ENCODE data around the gene CHST7.

CHST7 gene

GRCh38 chrX:46582966-46583365 is 9.4 kb downstream of the CHST7 start:
- Histone ChIP-seq H3K4me1 (ENCODE audit: control insufficient read depth in 2 of 2, insufficient read depth in 2 of 2, low read length in 2 of 2) (peaks cover 0 to 2% of the 10 kb centered on the region in 2 donors), H3K9ac (ENCODE audit: low read depth in 1 of 2, low read length in 2 of 2) (no peak overlapping the region), H3K9me3 (ENCODE audit: control insufficient read depth in 2 of 2, low read length in 2 of 2) (no peaks in the 10 kb centered on the region), H3K27me3 (ENCODE audit: control insufficient read depth in 2 of 2, insufficient read depth in 2 of 2, low read length in 2 of 2) (no peaks in the 10 kb centered on the region), H3K4me3 (ENCODE audit: low read length in 2 of 2) (no peak overlapping the region), H3K27ac (ENCODE audit: low read depth in 2 of 2, low read length in 2 of 2) (no peak overlapping the region), H3K36me3 (ENCODE audit: control insufficient read depth in 2 of 2, insufficient read depth in 2 of 2, low read length in 2 of 2) (no peaks in the 10 kb centered on the region)

DNA sequence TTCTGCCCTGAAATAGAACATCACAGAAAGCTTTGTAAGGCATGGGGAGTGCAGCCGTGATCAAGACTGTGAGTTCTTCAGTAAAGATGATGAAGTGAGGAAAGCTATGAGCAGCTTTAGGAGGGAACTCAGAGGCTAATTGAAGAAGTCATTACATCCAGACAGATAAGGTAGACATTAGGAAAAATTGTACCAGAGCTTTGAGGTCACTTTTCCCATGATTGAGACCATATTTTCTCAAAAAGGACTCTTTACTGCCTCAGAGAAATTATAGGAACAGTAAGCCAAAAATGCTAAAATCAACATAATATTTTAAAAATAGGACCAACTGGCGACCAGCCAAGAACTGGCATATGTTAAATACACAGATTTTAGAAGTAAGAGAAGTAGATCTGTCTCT is 11.2 kb downstream of the CHST7 start:
- H3K27ac ChIP-seq (ENCODE audit: low read depth in 2 of 2, low read length in 2 of 2), result no peak overlapping the region
- H3K4me3 ChIP-seq (ENCODE audit: low read length in 2 of 2), result no peak overlapping the region
- no peak overlapping the region for H3K9ac ChIP-seq (ENCODE audit: low read depth in 1 of 2, low read length in 2 of 2)
- H3K36me3 ChIP-seq (ENCODE audit: control insufficient read depth in 2 of 2, insufficient read depth in 2 of 2, low read length in 2 of 2), result no peaks in the 10 kb centered on the region
- H3K4me1 ChIP-seq (ENCODE audit: control insufficient read depth in 2 of 2, insufficient read depth in 2 of 2, low read length in 2 of 2), result peaks cover 0 to 2% of the 10 kb centered on the region in 2 donors
- H3K27me3 ChIP-seq (ENCODE audit: control insufficient read depth in 2 of 2, insufficient read depth in 2 of 2, low read length in 2 of 2), result no peaks in the 10 kb centered on the region
- H3K9me3 ChIP-seq (ENCODE audit: control insufficient read depth in 2 of 2, low read length in 2 of 2), result no peaks in the 10 kb centered on the region

DNA sequence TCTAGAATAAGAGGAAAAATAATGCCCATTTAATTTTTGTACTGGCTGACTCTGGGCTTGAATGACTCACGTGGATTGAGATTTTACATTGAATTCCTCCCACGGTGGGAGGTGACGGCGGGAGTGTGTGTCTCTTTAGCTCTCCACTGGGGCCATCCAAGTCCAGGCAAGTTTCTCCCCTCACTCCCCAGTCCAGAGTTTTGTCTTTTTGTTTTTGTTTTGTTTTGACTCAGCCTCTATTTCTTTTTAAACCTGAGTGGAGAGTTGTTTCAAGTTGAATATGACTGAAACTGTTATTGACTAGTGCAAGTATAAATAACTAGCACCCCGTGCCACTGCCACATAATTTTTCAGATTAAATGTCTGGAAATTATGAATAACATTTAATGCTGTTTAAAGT is 13.6 kb downstream of the CHST7 start:
- Histone ChIP-seq H3K27me3 (ENCODE audit: control insufficient read depth in 2 of 2, insufficient read depth in 2 of 2, low read length in 2 of 2) (no peaks in the 10 kb centered on the region), H3K27ac (ENCODE audit: low read depth in 2 of 2, low read length in 2 of 2) (no peak overlapping the region)

DNA sequence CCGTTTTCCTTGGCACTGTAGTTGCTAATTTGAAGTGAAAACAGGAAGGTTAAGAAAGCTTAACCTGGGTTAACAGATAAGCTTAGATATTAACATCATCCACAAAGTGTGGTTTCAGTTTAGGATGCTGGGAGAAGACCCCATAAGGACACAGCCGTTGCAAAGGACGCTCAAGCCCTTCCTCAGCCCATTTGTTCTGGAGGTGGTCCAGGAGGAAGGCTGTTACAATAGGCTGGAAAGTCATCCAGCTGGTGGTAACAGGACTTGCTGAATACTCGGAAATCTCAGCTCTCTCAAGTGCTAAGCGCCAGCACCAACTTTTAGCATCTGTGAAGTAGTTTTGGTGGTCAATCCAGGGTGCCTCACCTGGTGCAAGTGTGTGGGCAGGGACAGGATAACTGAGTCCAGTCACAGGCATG is 14.2 kb downstream of the CHST7 start:
- no peak overlapping the region for H3K9ac ChIP-seq (ENCODE audit: low read depth in 1 of 2, low read length in 2 of 2)
- H3K36me3 ChIP-seq (ENCODE audit: control insufficient read depth in 2 of 2, insufficient read depth in 2 of 2, low read length in 2 of 2), result no peaks in the 10 kb centered on the region
- H3K4me1 ChIP-seq (ENCODE audit: control insufficient read depth in 2 of 2, insufficient read depth in 2 of 2, low read length in 2 of 2), result peaks cover 0 to 2% of the 10 kb centered on the region in 2 donors
- H3K9me3 ChIP-seq (ENCODE audit: control insufficient read depth in 2 of 2, low read length in 2 of 2), result no peaks in the 10 kb centered on the region
- no peaks in the 10 kb centered on the region for H3K27me3 ChIP-seq (ENCODE audit: control insufficient read depth in 2 of 2, insufficient read depth in 2 of 2, low read length in 2 of 2)
- no peak overlapping the region for H3K4me3 ChIP-seq (ENCODE audit: low read length in 2 of 2)
- no peak overlapping the region for H3K27ac ChIP-seq (ENCODE audit: low read depth in 2 of 2, low read length in 2 of 2)

More for the DNA sequence above, 13.6 kb downstream of the CHST7 start:
- no peak overlapping the region for H3K4me3 ChIP-seq (ENCODE audit: low read length in 2 of 2)
- peaks cover 0 to 2% of the 10 kb centered on the region in 2 donors for H3K4me1 ChIP-seq (ENCODE audit: control insufficient read depth in 2 of 2, insufficient read depth in 2 of 2, low read length in 2 of 2)
- H3K36me3 ChIP-seq (ENCODE audit: control insufficient read depth in 2 of 2, insufficient read depth in 2 of 2, low read length in 2 of 2), result no peaks in the 10 kb centered on the region
- no peaks in the 10 kb centered on the region for H3K9me3 ChIP-seq (ENCODE audit: control insufficient read depth in 2 of 2, low read length in 2 of 2)
- no peak overlapping the region for H3K9ac ChIP-seq (ENCODE audit: low read depth in 1 of 2, low read length in 2 of 2)

DNA sequence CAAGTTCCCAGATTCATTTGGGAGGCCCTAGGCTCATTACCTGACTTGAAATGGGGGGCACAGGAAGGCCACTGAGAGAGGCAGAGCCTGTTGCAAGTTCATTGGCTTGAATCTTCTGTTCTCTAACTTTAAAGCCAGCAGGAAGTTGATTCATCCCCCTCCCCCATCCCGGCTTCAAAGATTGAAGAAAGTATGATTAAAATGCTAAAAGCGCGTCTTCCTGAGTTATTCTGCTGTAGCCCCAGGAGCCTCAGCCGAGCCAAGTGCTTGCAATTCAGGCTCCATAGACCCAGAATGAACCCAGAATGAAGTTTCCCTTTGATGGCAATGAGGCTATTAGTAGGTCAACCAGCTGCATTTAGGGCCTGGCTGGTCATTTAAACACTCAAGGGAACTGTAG is 14.7 kb downstream of the CHST7 start:
- Histone ChIP-seq H3K36me3 (ENCODE audit: control insufficient read depth in 2 of 2, insufficient read depth in 2 of 2, low read length in 2 of 2) (no peaks in the 10 kb centered on the region), H3K27me3 (ENCODE audit: control insufficient read depth in 2 of 2, insufficient read depth in 2 of 2, low read length in 2 of 2) (no peaks in the 10 kb centered on the region), H3K9me3 (ENCODE audit: control insufficient read depth in 2 of 2, low read length in 2 of 2) (no peaks in the 10 kb centered on the region), H3K9ac (ENCODE audit: low read depth in 1 of 2, low read length in 2 of 2) (no peak overlapping the region), H3K4me1 (ENCODE audit: control insufficient read depth in 2 of 2, insufficient read depth in 2 of 2, low read length in 2 of 2) (peaks cover 0 to 2% of the 10 kb centered on the region in 2 donors), H3K27ac (ENCODE audit: low read depth in 2 of 2, low read length in 2 of 2) (no peak overlapping the region), H3K4me3 (ENCODE audit: low read length in 2 of 2) (no peak overlapping the region)

DNA sequence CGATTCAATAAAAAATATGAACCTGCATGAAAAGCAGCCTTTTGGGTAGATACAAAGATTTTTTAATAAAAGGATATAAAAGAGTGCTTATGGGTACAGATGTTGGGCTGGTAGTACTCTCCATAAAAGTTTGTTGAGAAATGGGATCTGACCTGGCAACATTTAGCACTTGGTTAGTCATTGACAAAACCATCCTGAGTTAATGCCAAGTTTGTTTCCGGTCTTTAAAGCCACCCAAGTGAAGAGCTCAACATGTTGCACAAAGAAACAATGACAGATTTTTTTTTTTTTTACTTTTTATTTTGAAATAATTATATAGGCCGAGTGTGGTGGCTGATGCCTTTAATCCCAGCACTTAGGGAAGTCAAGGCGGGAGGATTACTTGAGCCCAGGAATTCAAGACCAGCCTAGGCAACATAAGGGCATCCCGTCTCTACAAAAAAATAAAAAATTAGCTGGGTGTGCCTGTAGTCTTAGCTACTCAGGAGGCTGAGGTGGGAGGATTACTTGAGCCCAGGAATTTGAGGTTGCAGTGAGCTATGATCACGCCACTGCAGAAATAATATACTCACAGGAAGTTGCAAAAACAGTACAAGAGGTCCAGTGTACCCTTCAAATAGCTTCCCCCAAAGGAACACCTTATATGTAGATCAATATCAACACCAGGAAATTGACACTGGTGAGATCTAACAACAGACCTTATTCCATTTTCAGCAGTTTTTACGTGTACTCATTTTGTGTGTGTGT is 16.6 kb downstream of the CHST7 start:
- Histone ChIP-seq H3K9me3 (ENCODE audit: control insufficient read depth in 2 of 2, low read length in 2 of 2) (no peaks in the 10 kb centered on the region), H3K27me3 (ENCODE audit: control insufficient read depth in 2 of 2, insufficient read depth in 2 of 2, low read length in 2 of 2) (no peaks in the 10 kb centered on the region), H3K9ac (ENCODE audit: low read depth in 1 of 2, low read length in 2 of 2) (no peak overlapping the region), H3K4me1 (ENCODE audit: control insufficient read depth in 2 of 2, insufficient read depth in 2 of 2, low read length in 2 of 2) (peaks cover 0 to 2% of the 10 kb centered on the region in 2 donors), H3K27ac (ENCODE audit: low read depth in 2 of 2, low read length in 2 of 2) (no peak overlapping the region), H3K4me3 (ENCODE audit: low read length in 2 of 2) (no peak overlapping the region), H3K36me3 (ENCODE audit: control insufficient read depth in 2 of 2, insufficient read depth in 2 of 2, low read length in 2 of 2) (no peaks in the 10 kb centered on the region)

GRCh38 chrX:46595084-46595483 is 21.5 kb downstream of the CHST7 start:
- no peak overlapping the region for H3K9ac ChIP-seq (ENCODE audit: low read depth in 1 of 2, low read length in 2 of 2)
- no peak overlapping the region for H3K4me3 ChIP-seq (ENCODE audit: low read length in 2 of 2)
- peaks cover 0 to 3% of the 10 kb centered on the region in 2 donors for H3K27me3 ChIP-seq (ENCODE audit: control insufficient read depth in 2 of 2, insufficient read depth in 2 of 2, low read length in 2 of 2)
- no peaks in the 10 kb centered on the region for H3K9me3 ChIP-seq (ENCODE audit: control insufficient read depth in 2 of 2, low read length in 2 of 2)
- H3K36me3 ChIP-seq (ENCODE audit: control insufficient read depth in 2 of 2, insufficient read depth in 2 of 2, low read length in 2 of 2), result no peaks in the 10 kb centered on the region
- no peak overlapping the region for H3K27ac ChIP-seq (ENCODE audit: low read depth in 2 of 2, low read length in 2 of 2)
- no peaks in the 10 kb centered on the region for H3K4me1 ChIP-seq (ENCODE audit: control insufficient read depth in 2 of 2, insufficient read depth in 2 of 2, low read length in 2 of 2)

DNA sequence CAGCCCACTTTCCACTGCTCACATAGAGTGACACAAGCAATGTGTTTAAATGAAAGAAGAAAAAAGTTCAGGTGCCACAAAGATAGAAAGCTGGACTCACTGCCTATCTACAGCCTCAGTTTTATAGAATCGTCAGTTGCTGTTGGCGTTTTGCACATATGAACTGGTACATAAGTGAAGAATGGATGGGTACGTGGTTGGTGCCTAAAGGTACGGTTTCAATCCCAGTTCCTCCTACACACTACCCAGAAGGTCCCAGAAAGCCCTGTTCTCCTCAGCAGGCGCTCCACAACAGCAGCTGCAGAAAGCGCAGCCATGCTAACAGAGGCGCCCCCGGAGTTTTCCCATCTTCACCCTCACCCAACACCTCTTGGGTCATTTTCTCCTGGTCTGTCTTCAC is 23.6 kb downstream of the CHST7 start:
- no peak overlapping the region for H3K4me3 ChIP-seq (ENCODE audit: low read length in 2 of 2)

DNA sequence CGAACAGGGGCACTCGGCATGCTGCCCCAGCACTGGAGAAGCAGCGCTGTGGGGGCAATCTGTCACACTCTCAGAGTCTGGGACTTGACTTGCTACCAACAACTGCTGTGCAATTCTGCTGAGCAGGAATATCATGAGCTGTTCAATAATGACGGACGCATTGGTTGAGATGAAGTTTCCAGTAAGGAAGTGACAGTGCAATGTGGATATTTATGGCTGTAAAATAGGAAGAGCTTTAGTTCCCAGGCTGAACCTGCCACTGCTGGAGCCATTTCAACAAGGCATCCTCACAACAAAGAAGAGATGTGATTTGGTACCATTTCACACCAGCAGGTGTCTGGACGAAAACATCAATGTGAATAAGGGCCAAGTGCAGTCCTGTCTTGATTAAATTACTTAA is 24.2 kb downstream of the CHST7 start:
- Histone ChIP-seq H3K36me3 (ENCODE audit: control insufficient read depth in 2 of 2, insufficient read depth in 2 of 2, low read length in 2 of 2) (no peaks in the 10 kb centered on the region), H3K4me3 (ENCODE audit: low read length in 2 of 2) (no peak overlapping the region), H3K9ac (ENCODE audit: low read depth in 1 of 2, low read length in 2 of 2) (no peak overlapping the region), H3K9me3 (ENCODE audit: control insufficient read depth in 2 of 2, low read length in 2 of 2) (no peaks in the 10 kb centered on the region), H3K27me3 (ENCODE audit: control insufficient read depth in 2 of 2, insufficient read depth in 2 of 2, low read length in 2 of 2) (peaks cover 0 to 6% of the 10 kb centered on the region in 2 donors), H3K4me1 (ENCODE audit: control insufficient read depth in 2 of 2, insufficient read depth in 2 of 2, low read length in 2 of 2) (no peaks in the 10 kb centered on the region), H3K27ac (ENCODE audit: low read depth in 2 of 2, low read length in 2 of 2) (no peak overlapping the region)

More for the DNA sequence above, 23.6 kb downstream of the CHST7 start:
- no peak overlapping the region for H3K27ac ChIP-seq (ENCODE audit: low read depth in 2 of 2, low read length in 2 of 2)
- H3K27me3 ChIP-seq (ENCODE audit: control insufficient read depth in 2 of 2, insufficient read depth in 2 of 2, low read length in 2 of 2), result peaks cover 0 to 6% of the 10 kb centered on the region in 2 donors
- H3K9me3 ChIP-seq (ENCODE audit: control insufficient read depth in 2 of 2, low read length in 2 of 2), result no peaks in the 10 kb centered on the region
- H3K36me3 ChIP-seq (ENCODE audit: control insufficient read depth in 2 of 2, insufficient read depth in 2 of 2, low read length in 2 of 2), result no peaks in the 10 kb centered on the region
- no peaks in the 10 kb centered on the region for H3K4me1 ChIP-seq (ENCODE audit: control insufficient read depth in 2 of 2, insufficient read depth in 2 of 2, low read length in 2 of 2)
- no peak overlapping the region for H3K9ac ChIP-seq (ENCODE audit: low read depth in 1 of 2, low read length in 2 of 2)

GRCh38 chrX:46599051-46599560 is 25.5 kb downstream of the CHST7 start:
- Histone ChIP-seq H3K36me3 (ENCODE audit: control insufficient read depth in 2 of 2, insufficient read depth in 2 of 2, low read length in 2 of 2) (no peaks in the 10 kb centered on the region), H3K9me3 (ENCODE audit: control insufficient read depth in 2 of 2, low read length in 2 of 2) (no peaks in the 10 kb centered on the region), H3K4me3 (ENCODE audit: low read length in 2 of 2) (no peak overlapping the region), H3K27me3 (ENCODE audit: control insufficient read depth in 2 of 2, insufficient read depth in 2 of 2, low read length in 2 of 2) (peaks cover 0 to 6% of the 10 kb centered on the region in 2 donors), H3K9ac (ENCODE audit: low read depth in 1 of 2, low read length in 2 of 2) (no peak overlapping the region), H3K27ac (ENCODE audit: low read depth in 2 of 2, low read length in 2 of 2) (no peak overlapping the region), H3K4me1 (ENCODE audit: control insufficient read depth in 2 of 2, insufficient read depth in 2 of 2, low read length in 2 of 2) (no peaks in the 10 kb centered on the region)
